ENCODE results near the gene ELK3.
A peak's percentile ranks its signal among the peaks of the same experiment; 100 is the strongest.

ELK3 gene

DNA sequence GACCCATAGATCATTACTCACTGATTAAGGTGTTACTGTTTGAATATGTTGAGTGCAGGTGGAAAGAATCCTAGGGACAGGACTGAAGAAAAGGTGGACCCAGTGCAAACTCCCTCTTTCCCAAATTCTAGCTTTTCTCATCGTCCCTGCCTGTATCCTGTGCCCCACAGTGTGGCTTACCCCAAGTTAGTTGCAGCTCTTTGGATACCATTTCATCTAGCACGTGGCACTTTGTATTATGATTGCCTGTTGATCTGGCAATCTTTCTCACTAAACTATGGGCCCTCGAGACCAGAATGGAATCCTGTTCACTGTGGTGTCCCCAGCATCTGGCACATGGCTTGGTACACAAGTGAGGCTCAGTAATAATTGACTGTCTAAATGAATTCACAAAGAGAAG, 66.5 kb downstream of the ELK3 start:
- DNase-seq = no peak

DNA sequence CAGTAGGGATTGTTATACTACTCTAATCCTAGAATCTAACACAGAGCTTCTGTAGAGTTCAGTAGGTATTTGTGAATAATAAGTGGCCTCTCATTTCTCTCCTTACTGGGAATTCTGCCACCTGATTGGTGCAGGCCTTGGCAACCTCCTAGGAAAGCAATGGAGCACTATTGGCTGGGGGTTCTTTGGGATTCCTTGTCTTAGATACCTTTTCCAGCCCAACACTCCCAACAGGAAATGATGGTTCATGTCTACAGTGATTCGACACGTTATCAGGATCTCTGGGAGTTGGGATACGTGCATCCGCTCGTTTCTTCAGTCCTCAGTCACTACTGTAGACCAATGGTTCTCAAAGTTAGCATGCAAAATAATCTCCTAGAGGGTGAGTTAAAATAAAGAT, 67.4 kb downstream of the ELK3 start:
- no peak for DNase-seq

DNA sequence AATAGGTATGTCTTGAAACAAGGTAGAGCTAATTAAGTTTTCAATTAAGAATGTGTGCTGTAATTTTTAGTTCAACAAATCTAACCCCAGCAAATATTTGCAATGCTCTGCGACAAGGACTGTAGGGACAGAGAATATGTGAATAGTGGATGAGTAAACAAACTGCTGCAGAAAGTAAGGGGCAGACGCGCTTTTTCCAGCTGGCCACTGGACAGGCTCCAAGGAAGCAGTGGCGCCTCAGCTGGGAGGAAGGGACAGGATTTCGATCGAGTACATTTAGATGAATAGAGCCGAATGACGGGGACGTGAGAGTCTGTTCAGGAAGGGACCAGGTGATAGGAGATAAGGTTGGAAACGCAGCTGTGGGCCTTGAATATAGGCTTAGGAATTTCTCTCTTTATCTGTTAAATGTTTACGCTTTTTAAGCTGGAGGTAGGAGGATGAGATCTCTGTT, 69.3 kb downstream of the ELK3 start:
- peak in 1 of 2 donors; percentile 24 for DNase-seq

DNA sequence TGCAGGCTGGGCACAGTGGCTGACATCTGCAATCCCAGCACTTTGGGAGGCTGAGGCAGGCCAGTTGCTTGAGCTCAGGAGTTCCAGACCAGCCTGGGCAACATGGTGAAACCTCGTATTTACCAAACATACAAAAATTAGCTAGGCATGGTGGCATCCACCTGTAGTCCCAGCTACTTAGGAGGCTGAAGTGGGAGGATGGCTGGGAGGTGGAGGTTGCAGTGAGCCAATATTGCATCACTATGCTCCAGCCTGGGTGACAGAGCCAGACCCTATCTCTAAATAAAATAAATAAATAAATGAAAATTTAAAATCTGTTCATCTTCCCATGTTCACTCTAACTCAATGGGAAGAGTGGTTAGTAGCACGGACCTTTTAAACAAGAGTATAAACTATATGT, 71.2 kb downstream of the ELK3 start:
- no peak for DNase-seq

DNA sequence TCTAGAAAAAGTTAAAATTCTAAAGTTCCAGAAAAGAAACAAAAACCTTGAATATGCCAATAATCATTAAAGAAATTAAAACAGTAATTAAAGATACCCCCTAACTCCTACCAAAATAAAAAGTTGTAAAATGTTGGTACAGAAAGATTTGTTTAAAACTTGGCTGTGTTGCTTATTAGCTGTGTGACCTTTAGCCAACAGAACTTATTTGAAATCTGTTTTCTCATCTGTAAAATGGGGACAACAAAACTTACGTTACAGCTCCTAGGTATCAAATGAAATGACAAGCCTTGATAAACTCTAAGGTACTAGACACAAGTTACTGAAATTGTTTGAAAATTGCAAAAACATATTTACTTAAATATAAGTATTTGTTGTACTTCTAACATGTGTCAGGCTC, 71.7 kb downstream of the ELK3 start:
- DNase-seq = no peak

DNA sequence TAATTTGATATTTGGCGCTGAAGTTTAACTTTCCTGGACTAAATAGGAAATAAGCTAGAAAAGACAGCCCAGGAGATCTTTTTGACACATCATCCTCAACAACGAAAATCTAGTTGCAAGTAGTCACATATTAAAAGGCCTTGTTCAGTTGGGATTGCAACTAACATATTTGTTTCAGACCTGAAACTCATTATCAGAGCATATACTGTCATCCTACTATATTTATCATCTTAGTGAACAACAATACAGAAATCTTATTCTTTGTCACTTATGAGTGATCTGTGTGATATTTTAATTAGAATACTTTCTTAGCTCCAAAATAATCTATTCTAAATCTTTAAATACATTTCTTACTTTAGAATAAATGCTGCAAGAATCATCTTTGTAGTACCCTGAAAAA, 72.1 kb downstream of the ELK3 start:
- no peak for DNase-seq

DNA sequence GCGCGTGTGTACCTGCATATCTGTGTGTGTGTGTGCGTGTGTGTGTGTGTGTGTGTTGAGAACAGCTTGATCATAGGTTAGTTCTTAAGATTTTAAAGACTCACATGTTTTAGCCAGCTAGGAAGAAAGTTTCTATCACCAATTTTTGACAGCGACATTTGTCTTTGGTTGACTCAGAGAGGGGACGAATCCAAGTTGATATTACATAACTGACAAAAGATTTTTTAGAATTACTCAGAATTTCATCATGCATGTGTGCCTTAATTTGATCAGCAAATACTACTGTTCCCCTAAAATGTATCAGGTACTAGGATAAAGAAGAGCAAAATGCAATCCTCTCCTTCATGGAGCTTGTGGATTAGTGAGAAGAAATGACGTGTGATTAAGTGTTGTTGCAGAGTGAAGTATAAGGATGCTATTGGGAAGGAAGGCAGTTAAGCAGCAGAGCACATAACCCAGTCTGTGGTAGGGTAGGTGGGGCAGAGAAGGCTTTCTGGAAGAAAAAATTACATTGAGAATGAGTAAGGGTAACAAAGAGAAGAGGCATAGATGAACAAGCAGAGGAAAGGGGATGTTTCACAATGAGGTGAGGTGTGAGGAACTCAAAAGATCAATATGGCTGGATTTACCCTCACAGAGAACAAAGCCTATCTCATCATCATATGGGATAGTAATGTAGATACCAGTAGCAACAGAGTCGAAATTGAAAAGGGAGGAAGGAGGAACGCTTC, 77.5 kb downstream of the ELK3 start:
- DNase-seq = no peak

DNA sequence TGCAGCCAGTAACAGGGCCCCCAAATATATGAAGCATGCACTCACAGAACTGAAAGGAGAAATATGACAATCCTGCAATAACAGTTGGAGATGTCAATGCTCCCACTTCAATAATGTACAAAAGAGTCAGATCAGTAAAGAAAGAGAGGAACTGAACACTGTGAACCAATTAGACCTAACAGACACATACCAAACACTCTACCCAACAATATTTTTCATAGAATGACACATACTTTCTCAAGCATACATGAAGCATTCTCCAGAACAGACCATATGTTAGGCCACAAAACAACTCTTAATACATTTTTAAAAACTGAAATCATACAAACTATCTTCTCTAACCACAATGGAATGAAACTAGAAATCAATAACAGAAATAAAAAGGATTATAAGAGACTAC, 80.2 kb downstream of the ELK3 start:
- DNase-seq = no peak

DNA sequence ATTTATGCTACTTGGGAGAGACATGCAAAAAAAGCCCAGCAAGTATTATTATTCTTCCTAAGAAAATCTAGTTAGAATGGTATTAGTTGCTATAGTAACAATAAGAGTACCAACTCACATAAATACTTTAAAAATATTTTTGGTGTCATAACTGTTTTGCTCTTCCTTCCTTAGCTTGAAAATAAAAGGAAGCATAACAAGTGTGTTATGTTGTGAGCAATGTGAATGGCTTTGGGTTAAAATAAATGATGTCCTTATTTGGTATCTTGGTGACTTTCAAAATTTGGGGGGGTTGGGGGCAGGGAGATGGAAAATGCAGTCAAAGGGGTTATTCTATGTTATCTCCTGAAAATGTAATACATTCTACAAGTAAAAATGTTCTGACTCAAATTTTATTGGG, 91.0 kb downstream of the ELK3 start:
- DNase-seq = no peak

DNA sequence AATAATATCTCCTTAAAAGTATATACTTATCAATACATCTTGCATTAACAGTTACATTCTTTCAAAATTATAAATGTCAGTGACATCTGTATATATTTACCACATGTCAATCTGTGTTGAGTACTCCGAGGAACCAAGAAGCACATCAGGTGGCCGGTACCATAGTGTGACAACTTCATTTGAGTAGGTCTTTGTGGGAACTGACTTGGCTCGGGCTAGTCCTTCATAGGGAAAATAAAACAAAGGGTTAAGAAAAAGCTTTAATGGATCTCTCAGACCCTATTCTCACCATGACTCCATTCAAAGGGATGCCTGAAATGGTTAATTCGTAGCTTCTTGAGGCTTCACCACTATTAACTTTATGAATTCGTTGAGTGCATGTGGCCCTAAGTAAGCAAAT, 94.9 kb downstream of the ELK3 start:
- no peak for DNase-seq

DNA sequence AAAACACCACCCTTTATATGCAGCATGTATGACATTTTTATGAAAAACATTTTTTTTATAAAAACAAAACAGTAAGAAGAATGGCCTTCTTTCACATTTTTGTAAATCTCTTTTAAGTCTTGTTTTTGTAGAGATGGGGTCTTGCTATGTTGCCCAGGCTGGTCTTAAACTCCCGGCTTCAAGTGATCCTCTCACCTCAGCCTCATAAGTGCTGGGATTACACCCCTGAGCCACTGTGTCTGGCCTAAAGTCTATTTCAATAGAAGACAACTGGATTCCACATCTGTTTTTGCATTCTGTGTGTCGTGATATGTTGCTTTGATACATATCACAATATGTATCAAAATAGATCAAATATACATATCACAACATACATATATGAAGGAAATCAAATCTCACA, 98.9 kb downstream of the ELK3 start:
- no peak for DNase-seq

DNA sequence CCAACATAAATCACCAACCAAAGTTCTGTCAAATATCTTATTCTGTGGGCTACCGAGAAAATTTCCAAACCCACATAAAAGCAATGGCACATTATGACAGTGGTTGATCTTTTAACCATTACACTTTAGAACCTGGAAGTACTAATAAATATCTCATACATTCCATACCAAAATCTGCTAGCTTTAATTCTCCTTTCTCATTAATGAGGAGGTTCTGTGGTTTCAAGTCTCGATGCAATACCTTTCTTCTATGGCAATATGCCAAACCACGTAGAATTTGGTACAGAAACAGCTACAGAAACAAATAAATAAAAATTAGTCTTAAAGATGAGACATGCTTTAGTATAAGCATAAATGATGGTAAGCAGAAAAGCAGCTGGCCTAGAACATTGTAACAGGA, 100.7 kb downstream of the ELK3 start:
- DNase-seq = no peak

DNA sequence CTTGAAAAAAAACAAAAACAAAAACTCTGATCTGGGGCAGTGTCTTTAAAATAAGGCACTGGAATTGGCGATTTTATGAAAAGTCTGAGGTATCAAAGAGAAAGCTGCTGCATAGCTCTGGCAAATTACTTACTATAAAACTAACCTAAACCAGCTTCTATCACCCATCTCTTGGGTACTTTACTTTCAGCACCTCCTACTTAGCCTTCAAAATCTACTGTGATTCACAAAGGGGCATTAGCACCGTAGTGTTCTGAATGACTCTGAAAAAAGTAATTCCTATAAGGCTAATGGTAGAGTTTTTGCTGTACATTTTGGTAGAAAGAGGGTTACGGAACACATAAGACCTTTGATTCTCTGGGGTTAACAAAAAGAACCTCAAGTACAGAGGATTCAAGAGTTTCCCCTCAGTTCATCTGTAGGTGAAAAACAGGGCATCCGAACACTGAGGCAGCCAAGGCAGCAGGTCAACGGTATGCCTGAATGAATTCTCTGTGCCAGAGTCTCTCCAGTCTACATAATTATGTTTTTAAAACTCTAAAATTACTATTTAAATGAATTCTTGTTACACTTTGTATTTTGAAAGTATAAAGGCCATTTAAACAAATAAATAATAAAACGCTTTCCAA, 101.5 kb downstream of the ELK3 start:
- DNase-seq = no peak

DNA sequence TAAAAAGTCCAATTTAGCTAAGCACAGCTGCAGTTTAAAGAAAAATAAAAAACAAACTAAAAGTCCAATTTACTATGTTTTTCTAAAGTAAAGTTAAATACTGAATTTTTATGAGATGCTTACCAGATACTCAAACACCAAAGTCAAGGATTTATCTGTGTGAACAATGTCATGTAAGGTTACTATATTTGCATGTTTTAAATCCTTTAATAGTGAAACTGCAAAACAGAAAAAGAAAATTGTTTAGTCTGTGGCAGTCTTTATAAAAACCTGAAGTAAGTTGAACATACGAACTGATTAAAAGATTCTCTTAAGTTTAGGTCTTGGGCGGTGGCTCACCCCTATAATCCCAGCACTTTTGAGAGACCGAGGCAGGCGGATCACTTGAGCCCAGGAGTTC, 103.3 kb downstream of the ELK3 start:
- no peak for DNase-seq

DNA sequence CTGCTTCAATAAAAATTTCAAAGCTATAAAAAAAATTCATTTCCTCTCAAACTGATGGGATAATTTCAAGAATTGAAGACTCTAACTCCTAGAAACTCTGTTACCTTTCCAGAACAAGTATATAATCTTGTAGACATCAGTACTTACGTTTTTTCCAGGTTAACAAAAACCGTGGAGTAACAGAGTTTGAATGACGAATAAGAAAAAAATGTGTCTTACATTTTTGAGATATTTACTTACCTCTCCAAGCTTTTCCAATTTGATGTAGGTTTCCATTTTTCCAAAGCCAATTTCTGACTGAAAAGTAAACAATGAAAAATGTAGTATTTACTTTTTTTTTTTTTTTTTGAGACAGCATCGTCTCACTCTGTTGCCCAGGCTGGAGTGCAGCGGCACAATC, 105.9 kb downstream of the ELK3 start:
- DNase-seq = no peak

DNA sequence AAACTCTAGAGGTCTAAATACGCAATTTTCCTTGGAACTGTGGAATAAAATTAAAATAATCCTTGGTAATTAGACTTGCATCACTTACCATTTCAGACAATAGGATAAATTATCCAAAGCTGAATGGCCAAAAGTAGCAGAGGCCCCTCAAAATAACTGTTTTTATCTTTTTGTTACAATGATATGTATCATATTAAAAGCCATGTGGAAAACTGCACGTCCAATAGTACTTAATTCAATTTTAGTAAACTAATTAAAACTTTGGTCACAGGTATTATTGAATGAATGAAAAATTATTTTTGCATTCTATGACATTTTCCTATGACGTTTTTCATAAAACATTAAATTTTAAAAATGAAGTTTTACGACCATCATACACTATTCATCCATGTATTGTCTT, 107.6 kb downstream of the ELK3 start:
- DNase-seq = no peak

DNA sequence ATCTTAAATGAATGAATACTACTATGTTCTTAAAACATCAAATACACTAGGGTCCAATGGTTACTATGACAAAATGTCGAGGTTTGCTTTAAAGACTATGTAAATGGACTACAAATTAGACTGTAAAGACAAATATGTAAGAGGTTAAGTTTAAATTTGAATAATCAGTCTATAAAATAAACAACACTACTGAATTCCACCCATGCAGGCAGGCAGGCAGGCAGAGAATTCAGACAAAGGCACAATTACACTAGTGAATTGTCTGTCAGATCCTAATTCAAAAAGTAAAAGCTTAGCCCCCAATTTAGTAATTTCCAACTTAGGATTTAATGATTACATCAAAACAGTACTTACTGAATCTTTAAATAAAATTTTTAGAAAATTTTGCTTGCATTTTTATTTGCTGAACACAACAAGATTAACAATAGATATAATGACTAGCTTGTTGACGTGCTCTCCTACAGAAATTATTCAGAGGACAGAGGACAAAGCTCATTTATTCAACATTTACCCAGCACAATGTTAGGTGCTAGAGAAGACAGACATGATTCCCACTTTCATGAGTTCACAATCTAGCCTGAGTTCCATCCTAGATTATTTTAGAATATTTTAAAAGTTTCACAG, 108.6 kb downstream of the ELK3 start:
- peak in 1 of 2 donors; percentile 91 for DNase-seq

DNA sequence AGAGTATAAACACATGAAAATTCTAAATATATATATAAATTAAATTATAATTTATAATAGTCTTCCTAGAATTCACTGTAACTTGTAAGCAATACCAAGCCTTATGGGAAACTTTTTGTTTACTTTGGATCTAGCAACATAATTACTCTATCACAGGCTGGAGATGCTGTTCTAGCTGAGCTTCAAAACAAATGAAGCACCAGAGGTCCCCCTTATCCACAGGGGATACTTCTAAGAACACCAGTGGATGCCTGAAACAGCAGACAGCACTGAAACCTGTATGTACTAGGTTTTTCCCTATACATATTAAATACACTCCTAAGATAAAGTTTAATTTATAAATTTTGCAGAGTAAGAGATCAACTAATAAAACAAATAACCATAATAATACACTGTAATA, 109.5 kb downstream of the ELK3 start:
- no peak for DNase-seq

DNA sequence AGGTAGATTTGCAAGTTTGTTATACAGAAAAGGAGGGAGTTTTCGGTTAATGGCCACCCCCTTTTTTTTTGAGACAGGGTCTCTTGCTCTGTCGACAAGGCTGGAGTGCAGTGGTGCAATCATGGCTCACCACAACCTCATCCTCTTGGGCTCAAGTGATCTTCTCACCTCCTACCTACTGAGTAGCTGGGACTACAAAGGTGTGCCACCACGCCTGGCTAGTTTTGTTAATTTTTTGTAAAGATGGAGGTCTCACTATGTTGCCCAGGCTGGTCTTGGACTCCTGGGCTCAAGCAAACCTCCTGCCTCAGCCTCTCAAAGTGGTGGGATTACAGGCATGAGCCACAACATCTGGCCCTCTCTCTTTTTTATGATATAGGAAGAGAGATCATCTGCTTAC, 111.5 kb downstream of the ELK3 start:
- DNase-seq = no peak

DNA sequence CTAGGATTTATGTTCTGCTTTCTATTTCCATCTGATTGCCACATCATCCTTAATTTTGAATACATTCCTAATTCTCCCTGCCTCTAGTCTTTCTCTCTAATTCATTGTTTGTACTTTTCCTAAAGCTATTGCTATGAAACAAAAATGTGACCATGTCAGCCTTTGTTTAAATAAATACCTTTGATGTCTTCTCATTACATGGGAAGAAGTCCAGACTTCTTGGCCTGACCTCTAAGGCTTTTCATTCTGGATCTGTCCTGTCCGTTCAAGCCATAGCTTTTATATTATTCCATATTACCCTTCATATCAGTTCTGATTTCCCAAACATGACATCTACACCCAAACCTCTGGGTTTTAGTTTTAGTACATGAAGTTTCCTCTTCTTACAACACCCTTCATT, 114.7 kb downstream of the ELK3 start:
- DNase-seq = no peak

DNA sequence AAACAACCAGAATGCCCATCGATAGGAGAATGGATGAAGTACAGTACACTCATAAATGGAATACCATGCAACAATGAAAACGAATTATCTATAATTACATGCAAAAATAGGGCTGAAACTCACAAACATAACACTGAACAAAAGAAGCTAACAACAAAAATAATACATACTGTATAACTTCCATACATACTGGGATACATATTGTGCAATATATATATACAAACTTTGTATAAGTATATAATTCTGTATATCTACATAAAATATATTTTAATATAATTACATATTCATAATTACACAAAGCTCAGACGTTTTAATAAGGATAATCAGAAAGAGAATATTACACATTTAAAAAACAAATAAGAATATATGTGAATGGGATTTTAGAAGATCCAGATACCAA, 115.9 kb downstream of the ELK3 start:
- DNase-seq = no peak

DNA sequence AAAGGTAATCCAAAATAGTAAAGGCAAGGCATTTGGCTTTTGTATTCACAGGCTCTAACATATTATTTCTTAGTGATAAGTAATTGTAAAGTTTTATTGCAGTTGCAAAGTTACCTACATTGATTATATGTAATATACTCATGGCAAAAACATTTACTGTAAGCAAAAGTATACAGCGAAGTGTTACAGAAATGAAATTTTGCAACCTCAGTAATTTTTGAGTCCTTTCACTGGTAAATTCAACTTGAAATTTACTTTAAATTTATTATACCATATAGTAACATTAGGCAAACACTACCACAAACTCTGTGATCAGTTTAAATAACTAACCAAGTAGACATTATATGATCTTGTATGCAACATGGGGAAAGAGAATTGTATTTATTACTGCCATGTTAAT, 117.0 kb downstream of the ELK3 start:
- DNase-seq = no peak

DNA sequence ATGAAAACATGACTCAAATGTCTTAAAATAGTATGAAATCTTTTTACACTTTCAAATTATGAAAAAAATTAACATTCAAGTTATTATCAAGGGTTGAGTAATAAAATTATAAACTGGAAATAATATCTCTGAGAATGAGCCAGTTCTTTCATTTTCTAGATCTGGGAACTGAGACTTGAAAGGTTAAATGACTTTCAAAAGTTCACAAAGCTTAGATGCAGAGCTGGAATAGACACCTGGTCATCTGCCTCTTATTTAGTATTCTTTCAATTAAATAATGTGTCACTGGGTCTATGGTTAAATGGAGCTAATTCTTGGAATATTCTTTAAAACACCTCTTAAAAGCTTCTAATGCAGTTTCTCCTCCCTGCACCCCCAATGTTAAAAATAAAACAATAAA, 119.4 kb downstream of the ELK3 start:
- no peak for DNase-seq

DNA sequence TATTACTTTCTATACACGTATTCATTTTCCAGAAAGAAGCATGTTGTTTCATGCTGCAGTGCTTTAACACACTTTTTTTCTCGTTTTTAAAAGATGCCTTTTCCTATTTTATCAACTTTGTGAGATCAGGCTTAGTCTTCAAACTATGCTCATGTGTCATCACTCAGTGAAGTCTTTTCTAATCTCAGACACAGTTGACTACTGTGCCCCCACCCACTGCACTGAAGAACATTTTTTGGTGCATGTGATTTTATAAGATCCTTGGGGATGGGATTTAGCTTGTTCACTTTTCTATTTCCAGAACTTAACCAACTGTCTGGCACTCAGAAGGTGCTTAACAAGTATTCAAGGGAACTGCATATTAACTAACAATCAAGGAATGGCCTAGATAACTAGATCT, 120.5 kb downstream of the ELK3 start:
- no peak for DNase-seq

Data from hippocampal formation (tissue), 2 donors.